GM12873 (cell line): Measurements from ENCODE around the gene ZNF212.

ENCODE experiments used
- CTCF ChIP-seq: IDR thresholded peaks from 2 replicates; pipeline ENCODE4 v1.5.1; 2012; ENCODE audit warnings: low read depth, mild to moderate bottlenecking, moderate library complexity, low read length, control low read depth; ENCODE audit not compliant: insufficient read depth; ENCODE audit errors: missing control alignments

ZNF212 gene

GRCh38 chr7:149286811-149287400, 47.5 kb downstream of the ZNF212 start:
- no peak for TF ChIP-seq CTCF

GRCh38 chr7:149287622-149288021, 48.2 kb downstream of the ZNF212 start:
- no peak for TF ChIP-seq CTCF

GRCh38 chr7:149289262-149289661, 49.8 kb downstream of the ZNF212 start:
- no peak for TF ChIP-seq CTCF

- TF ChIP-seq CTCF = no peak
These were observed 50.4 kb downstream of the ZNF212 start for GRCh38 chr7:149289856-149290255.

- TF ChIP-seq CTCF = no peak
These were observed 51.8 kb downstream of the ZNF212 start for GRCh38 chr7:149291036-149291780.

- TF ChIP-seq CTCF = no peak
These were observed 52.5 kb downstream of the ZNF212 start for GRCh38 chr7:149291781-149292461.

- no peak for TF ChIP-seq CTCF
These were observed 53.0 kb downstream of the ZNF212 start for GRCh38 chr7:149292462-149292823.
